LNCaP clone FGC (cell line): ENCODE data around the gene SPDYE18.
"Not testable (repeated sequence)": the region's sequence is repeated elsewhere in the genome, so short reads cannot be mapped to it uniquely, and the experiment has no call there.

ENCODE experiments used
- DNase-seq: peaks from one replicate; pipeline ENCODE4 v3.0.0-alpha.2; 2011; ENCODE audit warnings: low read depth
- H3K4me3 ChIP-seq: 2 replicates; pipeline ENCODE4 v1.5.1; 2011; ENCODE audit warnings: mild to moderate bottlenecking, low read depth, low read length, control low read depth

SPDYE18 gene

GRCh38 chr7:77062557-77062956 is at the start of gene SPDYE18:
TSS of gene SPDYE18 (minus strand) at chr7:77062558. CDS start at chr7:77060512, 2,046 bp downstream.
- H3K4me3 ChIP-seq, DNase-seq: not testable (repeated sequence)

- DNase-seq, H3K4me3 ChIP-seq: not testable (repeated sequence)
These were observed 46.0 kb upstream of the SPDYE18 start for GRCh38 chr7:77108362-77108761.

- DNase-seq, H3K4me3 ChIP-seq: not testable (repeated sequence)
These were observed 45.3 kb upstream of the SPDYE18 start for GRCh38 chr7:77107659-77108058.

- H3K4me3 ChIP-seq, DNase-seq: not testable (repeated sequence)
These were observed 43.5 kb upstream of the SPDYE18 start for GRCh38 chr7:77105904-77106303.

GRCh38 chr7:77102671-77103070 is 40.3 kb upstream of the SPDYE18 start:
- H3K4me3 ChIP-seq, DNase-seq: not testable (repeated sequence)

- DNase-seq, H3K4me3 ChIP-seq: not testable (repeated sequence)
These were observed 38.8 kb upstream of the SPDYE18 start for GRCh38 chr7:77101187-77101586.

- DNase-seq, H3K4me3 ChIP-seq: not testable (repeated sequence)
These were observed 38.1 kb upstream of the SPDYE18 start for GRCh38 chr7:77100501-77100900.

GRCh38 chr7:77092301-77092700 is 29.9 kb upstream of the SPDYE18 start:
- not testable (repeated sequence) for H3K4me3 ChIP-seq, DNase-seq

- not testable (repeated sequence) for DNase-seq, H3K4me3 ChIP-seq
These were observed 19.8 kb upstream of the SPDYE18 start for GRCh38 chr7:77082192-77082591.

GRCh38 chr7:77080236-77080635 is 17.9 kb upstream of the SPDYE18 start:
- not testable (repeated sequence) for H3K4me3 ChIP-seq, DNase-seq

- DNase-seq, H3K4me3 ChIP-seq: not testable (repeated sequence)
These were observed 17.3 kb upstream of the SPDYE18 start for GRCh38 chr7:77079624-77080023.

- DNase-seq: not testable (repeated sequence)
These were observed 16.8 kb upstream of the SPDYE18 start for GRCh38 chr7:77079112-77079511.

GRCh38 chr7:77077060-77077459 is 14.7 kb upstream of the SPDYE18 start:
- not testable (repeated sequence) for H3K4me3 ChIP-seq, DNase-seq

More at GRCh38 chr7:77079112-77079511, 16.8 kb upstream of the SPDYE18 start:
- not testable (repeated sequence) for H3K4me3 ChIP-seq

GRCh38 chr7:77074786-77075396 is 12.5 kb upstream of the SPDYE18 start:
- H3K4me3 ChIP-seq, DNase-seq: not testable (repeated sequence)

- not testable (repeated sequence) for DNase-seq, H3K4me3 ChIP-seq
These were observed 8.8 kb upstream of the SPDYE18 start for GRCh38 chr7:77071108-77071507.

- not testable (repeated sequence) for H3K4me3 ChIP-seq, DNase-seq
These were observed 3.5 kb upstream of the SPDYE18 start for GRCh38 chr7:77065869-77066268.

GRCh38 chr7:77063732-77064131 is 1.4 kb upstream of the SPDYE18 start:
- DNase-seq, H3K4me3 ChIP-seq: not testable (repeated sequence)

- H3K4me3 ChIP-seq, DNase-seq: not testable (repeated sequence)
These were observed 30.1 kb downstream of the SPDYE18 start, which contains the start of gene SPDYE17 for GRCh38 chr7:77032261-77032660. TSS of gene SPDYE17 (minus strand) at chr7:77032361. CDS start at chr7:77030570, 1,791 bp downstream.

- not testable (repeated sequence) for DNase-seq, H3K4me3 ChIP-seq
These were observed 36.0 kb downstream of the SPDYE18 start for GRCh38 chr7:77026349-77026748.

GRCh38 chr7:77010074-77010680 is 52.2 kb downstream of the SPDYE18 start:
- not testable (repeated sequence) for H3K4me3 ChIP-seq, DNase-seq
